Hematopoietic multipotent progenitor cell (in vitro differentiated cells): ENCODE results near the gene DHH. TPM values are rescaled to one million over a fixed set of nuclear protein-coding genes. Genes with fewer than 3 reads are reported as not detected.
A peak's percentile ranks its signal among the peaks of the same experiment; 100 is the strongest.
"Not testable (repeated sequence)": the region's sequence is repeated elsewhere in the genome, so short reads cannot be mapped to it uniquely, and the experiment has no call there.

ENCODE experiments used
- DNase-seq, 3 donors: peaks; one replicate each; pipeline ENCODE4 v3.0.0-alpha.2; 2011 to 2015; ENCODE audit warnings: low read depth in 2 of 3, low spot score in 2 of 3
- total RNA-seq: library from RNA; depleted of rRNA; stranded (reverse); fragments of >200 nt; gene quantifications from one replicate; pipeline ENCODE4 v1.2.3, GENCODE V29; 2012

DHH gene
- total RNA-seq, result 0.81 TPM

DNA sequence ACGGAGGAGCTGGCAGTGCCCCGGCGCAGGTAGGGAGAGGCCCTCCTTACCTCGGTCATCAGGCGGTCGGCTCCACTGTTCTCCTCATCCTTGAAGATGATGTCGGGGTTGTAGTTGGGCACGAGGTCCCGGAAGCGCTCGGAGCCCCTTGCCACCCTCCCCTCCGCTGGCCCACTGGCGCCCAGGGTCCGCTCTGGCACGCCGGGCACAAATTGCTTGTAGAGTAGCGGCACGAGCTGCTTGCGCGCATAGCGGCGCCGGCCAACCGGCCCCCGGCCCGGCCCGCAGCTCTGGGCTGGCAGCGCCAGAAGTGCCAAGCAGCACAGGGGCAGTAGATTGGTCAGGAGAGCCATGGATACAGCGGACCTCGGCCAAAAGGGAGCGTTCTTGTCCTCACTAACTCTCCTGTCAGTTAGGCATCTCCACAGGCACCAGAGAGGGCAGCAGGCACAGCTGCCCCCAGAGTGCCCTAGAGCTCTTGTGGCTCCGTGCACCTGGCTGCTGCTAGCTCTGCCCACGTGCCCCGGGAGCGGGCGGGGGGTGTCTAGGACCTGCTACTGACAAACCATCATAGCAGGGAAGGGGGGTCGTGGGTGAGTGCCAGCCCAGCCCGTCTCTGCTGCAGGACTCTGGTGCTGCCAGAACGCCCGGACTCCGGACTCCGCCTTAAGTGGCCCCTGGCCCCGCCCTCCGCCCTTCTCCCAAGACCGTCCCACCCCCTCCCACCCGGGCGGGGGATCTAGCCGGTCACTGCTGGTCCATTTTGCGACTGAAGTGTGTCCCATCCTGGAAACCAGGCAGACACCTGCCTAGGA is at the start of gene DHH:
DHH (minus strand) TSS at position 642 of the 815 bp plus-strand sequence; CDS start at position 353, 289 bp downstream.
- DNase-seq, result peak in 1 of 3 donors; percentile 45

GRCh38 chr12:49144384-49144783 is 49.8 kb upstream of the DHH start:
- no peak for DNase-seq

DNA sequence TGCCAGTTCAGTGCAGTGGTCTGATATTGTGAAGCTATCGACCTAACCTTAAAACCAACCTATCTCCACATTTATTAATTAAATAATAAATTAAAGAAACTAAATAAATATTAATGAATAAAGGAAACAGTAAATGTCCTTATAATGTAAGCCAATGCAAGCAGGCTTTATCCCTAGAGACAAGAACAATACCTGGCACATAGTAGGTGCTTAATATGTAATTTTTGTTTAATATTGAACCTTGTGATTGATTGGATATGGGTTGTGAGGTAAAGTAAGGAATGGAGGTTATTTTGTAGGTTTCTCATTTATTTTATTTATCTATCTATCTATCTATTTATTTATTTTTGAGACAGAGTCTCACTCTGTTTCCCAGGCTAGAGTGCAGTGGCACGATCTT is 44.4 kb upstream of the DHH start:
- no peak for DNase-seq

- no peak for DNase-seq
Measured at GRCh38 chr12:49138587-49138986, 44.0 kb upstream of the DHH start.

DNA sequence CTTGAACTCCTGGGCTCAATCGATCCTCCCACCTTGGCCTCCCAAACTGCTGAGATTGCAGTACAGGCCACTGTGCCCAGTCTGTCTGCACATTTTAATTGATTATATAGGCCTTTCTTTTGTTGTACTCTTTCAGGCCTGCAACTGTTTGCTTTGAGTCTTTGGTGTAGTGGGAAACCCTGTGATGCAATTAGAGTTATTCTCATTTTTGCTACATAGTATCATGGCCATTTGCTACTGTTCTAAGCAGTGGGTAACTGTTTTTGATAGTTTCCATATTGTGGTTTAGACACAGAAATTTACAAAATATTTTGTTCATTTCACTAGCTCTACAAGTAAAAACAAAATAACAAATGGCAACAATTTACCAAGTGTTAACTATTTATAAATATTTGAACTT is 42.9 kb upstream of the DHH start:
- no peak for DNase-seq

DNA sequence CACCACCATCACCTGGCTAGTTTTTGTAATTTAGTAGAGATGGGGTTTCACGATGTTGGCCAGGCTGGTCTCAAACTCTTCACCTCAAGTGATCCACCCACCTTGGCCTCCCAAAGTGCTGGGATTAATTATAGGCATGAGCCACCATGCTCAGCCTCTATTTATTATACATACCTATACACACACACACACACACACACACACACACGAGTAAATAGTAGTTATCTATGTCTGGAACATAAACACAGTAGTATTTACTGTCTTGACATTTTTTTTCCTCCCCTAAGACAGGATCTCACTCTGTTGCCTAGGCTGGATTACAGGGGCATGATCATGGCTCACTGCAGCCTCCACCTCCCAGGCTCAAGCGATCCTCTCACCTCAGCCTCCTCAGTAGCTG is 42.4 kb upstream of the DHH start:
- not testable (repeated sequence) for DNase-seq

DNA sequence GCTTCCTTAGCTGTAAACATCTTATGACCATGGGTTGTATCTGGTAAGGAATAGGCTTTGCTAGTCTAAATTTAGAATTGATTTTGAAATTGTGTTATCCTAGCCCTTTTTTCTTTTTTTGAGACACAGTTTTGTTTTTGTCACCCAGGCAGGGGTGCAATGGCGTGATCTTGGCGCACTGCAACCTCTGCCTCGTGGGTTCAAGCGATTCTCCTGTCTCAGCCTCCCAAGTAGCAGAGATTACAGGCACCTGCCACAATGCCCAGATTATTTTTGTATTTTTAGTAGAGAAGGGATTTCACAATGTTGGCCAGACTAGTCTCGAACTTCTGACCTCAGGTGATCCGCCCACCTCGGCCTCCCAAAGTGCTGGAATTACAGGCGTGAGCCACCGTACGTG is 39.0 kb upstream of the DHH start:
- no peak for DNase-seq

GRCh38 chr12:49133014-49133413 is 38.4 kb upstream of the DHH start:
- DNase-seq, result no peak

DNA sequence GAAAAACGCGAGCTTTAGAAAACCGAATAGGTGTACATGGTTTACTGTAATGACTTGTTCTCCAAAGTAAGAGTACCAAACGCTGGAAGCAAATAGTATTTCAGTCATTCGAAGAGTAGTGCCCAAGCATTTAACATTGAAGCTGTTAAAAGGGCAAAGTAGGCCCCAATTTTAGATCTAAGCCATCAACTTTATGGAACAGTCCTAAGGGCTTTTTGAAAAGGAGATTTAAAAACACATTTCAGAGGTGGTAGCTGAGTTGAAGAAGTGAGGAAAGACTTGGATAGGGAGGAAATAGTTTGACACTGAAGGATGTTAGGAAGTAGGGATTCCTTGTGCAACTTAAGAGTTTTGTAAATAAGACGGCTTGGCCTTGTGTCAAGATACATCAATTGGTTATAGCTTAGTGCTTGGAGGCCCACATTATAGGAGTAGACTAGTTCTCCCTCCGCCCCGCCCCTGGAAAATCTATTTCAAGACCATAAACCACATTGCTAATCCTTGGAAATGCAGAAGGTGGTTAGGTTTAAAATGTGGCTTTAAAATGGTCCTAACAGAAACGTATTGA is 37.4 kb upstream of the DHH start:
- DNase-seq, result peak in 1 of 3 donors; percentile 21

DNA sequence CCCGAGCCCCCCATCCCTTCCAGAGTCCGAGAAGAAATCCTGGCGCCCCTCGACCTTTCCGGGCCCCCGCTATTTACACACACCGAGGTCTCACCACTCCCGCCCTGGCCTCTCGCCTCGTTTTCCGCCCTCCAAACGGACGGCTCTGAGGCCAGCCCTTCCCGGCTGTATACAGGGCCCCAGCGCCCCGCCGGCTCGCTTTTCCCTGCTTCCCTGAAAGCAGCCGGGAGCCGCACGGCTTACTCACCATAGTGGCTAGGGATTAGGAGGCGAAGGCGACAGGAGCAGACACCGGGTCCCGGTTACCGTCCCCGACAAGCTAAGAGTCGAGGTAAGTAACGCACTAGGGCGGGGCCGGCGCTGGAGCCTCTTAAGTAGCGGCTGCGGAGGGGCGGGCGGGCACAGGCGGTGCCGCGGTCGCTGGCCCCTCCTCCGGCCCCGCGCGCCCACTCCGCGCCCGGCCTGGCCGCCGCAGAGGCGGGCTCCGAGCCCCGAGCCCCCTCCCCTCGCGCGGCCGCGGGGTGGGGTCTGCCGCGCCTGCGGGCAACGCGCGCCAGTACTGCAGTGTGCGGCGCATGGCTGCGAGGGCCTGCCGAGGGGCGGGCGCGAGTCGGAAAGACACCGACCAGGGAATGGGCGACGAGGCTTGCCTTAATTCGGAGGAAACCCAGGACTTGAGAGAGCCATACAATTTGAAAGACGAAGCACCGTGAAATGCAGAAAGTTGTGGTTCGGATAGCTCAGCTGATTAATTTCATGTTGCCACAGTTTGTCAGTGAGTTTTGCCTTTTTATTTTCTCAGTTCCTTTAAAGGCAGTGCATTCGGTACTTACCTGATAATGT is 36.7 kb upstream of the DHH start, which contains the start of gene TUBA1B:
TUBA1B (minus strand) TSS at position 345 of the 843 bp plus-strand sequence; CDS start at position 250, 95 bp downstream.
- DNase-seq, result peak; percentile 88 to 92 (median 89)

DNA sequence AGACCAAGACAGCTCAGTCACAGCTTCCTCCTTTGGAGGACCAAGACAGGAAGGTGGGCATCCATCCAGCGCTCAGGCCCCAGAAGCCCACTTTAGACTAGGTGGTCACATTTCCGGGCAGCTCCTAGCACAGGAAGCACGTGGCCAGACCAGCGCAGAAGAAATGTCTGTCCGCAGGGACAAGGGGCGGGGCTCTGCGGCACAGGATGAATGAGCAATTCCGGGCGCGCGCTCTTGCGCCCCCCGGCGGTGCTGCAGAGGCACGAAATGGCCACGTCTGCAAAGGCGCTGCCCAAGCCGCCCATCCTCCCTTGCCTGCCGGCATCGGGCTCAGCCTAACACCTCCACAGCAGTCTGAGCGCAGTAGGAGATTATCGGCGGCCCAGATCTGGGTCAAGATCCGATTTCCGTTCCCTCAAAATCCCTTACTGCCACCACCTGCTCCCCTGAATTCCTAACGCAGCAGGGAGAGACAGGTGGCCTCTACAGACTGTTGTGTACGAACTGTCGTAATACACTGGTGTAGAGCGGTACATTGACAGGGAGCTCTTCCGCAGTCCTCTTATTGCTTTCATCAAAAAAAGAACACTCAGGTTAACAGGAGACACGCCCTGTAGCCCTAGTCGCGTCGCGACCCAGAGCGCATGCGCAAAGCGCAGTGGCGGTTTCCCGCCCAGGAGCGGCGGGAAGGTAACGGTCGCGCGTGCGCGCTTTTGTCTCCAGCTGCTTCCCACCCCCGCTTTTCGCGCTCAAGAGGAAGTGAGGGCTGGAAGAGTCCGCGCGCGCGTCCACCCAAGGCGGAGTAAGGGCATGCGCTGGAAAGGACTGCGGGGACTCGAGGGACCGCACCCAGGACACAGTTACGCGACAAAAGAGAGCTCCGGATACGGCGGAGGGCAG is 35.8 kb upstream of the DHH start:
- peak; percentile 91 to 97 (median 94) for DNase-seq

GRCh38 chr12:49129332-49130150 is 34.9 kb upstream of the DHH start:
- DNase-seq, result no peak

GRCh38 chr12:49127971-49128370 is 33.4 kb upstream of the DHH start:
- not testable (repeated sequence) for DNase-seq

DNA sequence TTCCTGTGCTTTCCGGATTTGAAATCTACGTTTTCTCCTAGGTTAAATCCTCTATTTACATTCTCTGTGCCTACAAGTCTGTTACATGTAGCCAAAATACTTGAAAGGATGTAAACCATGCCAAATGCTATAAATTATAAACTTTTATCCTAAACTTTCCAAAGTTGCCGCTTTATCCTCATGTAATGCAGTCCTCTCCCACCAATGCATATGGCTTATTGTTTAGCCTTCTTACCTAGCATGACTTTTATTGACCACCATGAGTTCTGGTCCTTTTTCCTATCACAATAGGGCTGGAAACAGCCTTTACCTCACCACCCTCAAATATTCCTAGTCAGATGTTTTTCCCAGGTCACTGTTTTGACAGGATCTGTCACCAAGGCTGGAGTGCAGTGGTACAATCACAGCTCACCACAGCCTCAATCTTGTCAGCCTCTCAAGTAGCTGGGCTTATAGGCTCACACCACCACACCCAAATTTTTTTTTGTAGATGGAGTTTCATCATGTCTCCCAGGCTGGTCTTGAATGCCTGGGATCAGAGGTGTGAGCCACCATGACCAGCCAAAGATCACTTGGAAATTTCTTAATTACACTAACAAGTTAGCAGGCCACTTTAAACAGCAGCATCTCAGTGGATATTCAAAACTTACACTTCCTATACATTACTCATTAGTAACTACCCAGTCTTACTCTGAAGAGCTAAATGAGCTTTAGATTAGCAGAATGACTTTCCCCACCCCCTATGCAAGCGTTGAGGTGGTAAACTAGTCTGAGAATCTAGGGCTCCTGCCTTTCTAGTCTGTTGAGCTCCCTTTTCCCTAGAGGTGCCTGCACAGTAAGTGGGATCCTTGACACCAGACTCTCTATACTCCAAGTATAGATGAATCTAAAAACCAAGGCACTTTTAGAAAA is 32.5 kb upstream of the DHH start:
- no peak for DNase-seq

DNA sequence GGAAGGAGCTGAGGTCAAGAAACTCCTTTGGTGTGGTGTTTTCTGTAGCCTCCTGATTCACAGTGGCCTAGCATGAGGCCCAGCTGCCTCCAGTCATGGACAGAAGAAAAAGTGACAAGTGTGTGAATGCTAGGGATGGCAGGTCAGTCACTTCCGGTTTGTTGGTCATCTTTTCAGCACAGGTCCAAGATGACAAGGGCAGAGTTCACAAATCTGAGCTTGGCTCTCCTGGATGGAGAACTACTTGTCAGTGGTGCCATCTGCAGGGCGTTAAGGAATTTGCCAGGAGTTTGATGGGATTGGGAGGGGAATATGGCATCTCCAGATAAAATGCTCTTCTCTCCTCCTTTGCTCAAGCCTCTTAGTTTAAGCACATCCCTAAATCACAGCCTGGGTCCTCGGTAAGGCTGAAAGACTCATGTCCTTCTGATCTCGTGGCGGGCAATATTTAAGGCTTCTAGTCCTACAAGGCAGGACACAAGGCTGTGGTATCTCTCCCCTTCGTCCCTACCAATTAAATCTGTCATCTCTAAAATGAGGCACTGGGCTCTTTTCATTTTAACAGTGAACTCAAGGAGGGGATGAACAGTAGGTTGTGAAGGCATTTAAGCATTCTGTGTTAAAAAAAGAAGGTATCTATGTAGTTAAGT is 26.6 kb upstream of the DHH start:
- DNase-seq, result peak in 1 of 3 donors; percentile 16

DNA sequence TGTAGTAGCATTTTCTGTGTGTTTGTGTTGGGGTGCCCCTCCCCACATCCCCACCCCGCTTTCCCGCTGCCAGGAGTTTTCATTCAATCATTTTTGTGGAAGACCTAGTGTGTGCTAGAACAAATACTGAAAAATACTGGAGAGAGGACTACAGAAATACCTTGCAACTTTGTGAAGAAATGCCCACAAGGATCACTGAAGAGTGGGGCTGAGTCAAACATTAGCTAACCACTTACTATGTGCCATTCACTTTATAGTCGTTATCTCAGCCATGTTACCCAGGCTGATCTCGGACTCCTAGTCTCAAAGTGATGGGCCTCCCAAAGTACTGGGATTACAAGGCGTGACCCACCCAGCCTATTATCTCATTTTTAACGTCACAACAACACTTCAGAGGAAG is 16.6 kb upstream of the DHH start:
- no peak for DNase-seq

DNA sequence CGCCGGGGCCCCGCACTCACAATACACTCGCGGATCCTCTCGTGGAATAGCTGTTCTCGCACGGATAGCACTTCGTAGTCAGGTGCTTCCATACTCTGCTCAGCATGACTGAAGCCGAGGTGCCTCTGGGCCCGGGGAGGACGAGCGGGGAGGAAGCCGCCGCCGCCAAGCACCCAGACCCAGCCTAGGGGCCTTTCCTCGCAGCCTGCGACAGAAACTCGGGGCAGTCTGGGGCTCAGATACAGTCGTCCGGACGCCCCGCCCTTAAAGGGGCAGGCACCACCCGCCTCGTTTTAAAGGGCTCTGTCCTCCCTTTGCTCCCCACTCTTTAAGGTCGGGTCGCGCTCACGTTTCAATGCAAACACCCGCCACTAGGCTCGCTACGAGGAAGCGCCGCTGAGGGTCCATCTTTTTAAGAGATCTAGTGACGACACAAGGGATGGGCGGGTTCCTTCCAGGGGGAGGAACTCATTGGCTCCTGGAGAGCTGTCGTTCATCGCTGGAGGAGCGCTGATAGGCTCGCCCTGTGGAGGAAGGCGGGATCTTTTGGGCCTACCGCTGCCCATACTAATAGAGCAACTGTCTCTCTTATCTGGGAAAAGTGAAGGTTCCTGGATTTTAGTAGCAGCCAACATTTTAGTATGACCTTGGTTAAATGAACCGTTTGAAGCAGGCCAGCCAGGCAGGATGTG is 16.0 kb upstream of the DHH start, which contains the start of gene LMBR1L:
LMBR1L (minus strand) TSS at position 384 of the 692 bp plus-strand sequence; CDS start at position 92, 292 bp downstream.
- DNase-seq, result peak; percentile 86 to 100 (median 98)
